ENCODE data around the gene NEK7.

NEK7 gene

DNA sequence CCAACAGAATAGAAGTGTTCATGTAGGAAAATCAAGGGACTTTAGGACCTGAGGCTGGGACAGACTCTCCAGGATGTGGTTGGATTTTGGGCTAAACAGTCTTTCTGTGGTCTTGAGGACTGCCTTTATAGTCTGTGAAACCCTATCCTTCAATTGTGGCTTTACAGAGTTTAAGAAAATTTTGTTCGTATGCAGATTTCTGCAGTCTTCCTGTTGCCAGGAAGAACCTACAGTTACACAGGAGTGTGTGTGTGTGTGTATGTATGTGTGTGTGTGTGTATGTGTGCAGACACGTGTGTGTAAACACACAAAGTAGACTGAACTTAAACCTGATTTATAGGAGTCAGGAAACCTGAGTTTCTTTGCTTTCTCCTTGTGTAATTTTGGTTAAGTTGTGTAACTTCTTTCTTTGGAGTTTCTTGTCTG is 22.8 kb downstream of the NEK7 start:
- no peak overlapping the region for H3K27ac ChIP-seq
- TF ChIP-seq, protein P1, sequence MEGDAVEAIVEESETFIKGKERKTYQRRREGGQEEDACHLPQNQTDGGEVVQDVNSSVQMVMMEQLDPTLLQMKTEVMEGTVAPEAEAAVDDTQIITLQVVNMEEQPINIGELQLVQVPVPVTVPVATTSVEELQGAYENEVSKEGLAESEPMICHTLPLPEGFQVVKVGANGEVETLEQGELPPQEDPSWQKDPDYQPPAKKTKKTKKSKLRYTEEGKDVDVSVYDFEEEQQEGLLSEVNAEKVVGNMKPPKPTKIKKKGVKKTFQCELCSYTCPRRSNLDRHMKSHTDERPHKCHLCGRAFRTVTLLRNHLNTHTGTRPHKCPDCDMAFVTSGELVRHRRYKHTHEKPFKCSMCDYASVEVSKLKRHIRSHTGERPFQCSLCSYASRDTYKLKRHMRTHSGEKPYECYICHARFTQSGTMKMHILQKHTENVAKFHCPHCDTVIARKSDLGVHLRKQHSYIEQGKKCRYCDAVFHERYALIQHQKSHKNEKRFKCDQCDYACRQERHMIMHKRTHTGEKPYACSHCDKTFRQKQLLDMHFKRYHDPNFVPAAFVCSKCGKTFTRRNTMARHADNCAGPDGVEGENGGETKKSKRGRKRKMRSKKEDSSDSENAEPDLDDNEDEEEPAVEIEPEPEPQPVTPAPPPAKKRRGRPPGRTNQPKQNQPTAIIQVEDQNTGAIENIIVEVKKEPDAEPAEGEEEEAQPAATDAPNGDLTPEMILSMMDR (IDR thresholded peaks at IDR 0.05): no peak
- TF ChIP-seq ZFX (IDR thresholded peaks at IDR 0.05; ENCODE audit: borderline replicate concordance): no peak

GRCh38 chr1:198183605-198184004 is 26.8 kb downstream of the NEK7 start:
- no peak for TF ChIP-seq ZFX (IDR thresholded peaks at IDR 0.05; ENCODE audit: borderline replicate concordance)
- TF ChIP-seq, protein P1 (IDR thresholded peaks at IDR 0.05): no peak
- no peak overlapping the region for H3K27ac ChIP-seq

GRCh38 chr1:198184516-198184915 is 27.7 kb downstream of the NEK7 start:
- TF ChIP-seq, protein P1 (IDR thresholded peaks at IDR 0.05): no peak
- TF ChIP-seq ZFX (IDR thresholded peaks at IDR 0.05; ENCODE audit: borderline replicate concordance): no peak
- no peak overlapping the region for H3K27ac ChIP-seq

GRCh38 chr1:198185146-198185545 is 28.3 kb downstream of the NEK7 start:
- no peak overlapping the region for H3K27ac ChIP-seq
- no peak for TF ChIP-seq ZFX (IDR thresholded peaks at IDR 0.05; ENCODE audit: borderline replicate concordance)
- TF ChIP-seq, protein P1 (IDR thresholded peaks at IDR 0.05): no peak

DNA sequence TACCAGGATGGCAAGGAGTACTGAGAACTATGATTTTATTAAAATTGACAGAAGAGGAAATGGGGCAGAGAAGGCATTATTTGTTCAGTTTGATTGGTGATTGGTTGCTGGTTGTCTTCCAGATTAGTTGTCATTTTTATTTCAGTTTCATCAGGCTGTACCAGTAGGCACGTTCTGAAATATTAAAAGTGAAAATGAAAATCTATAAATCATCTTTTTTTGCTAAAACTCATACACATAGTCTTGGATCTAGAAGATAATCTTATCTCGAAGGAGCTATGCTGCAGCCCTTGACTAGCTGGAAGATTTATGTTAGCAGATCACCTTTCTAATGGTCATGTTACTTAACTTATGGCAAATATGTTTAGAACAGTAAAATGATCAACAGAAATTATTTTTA is 29.0 kb downstream of the NEK7 start:
- H3K27ac ChIP-seq: no peak overlapping the region
- TF ChIP-seq ZFX (IDR thresholded peaks at IDR 0.05; ENCODE audit: borderline replicate concordance): no peak
- TF ChIP-seq, protein P1 (IDR thresholded peaks at IDR 0.05): no peak

- H3K27ac ChIP-seq: no peak overlapping the region
- no peak for TF ChIP-seq ZFX (IDR thresholded peaks at IDR 0.05; ENCODE audit: borderline replicate concordance)
- TF ChIP-seq, protein P1 (IDR thresholded peaks at IDR 0.05): no peak
These were observed 30.2 kb downstream of the NEK7 start for GRCh38 chr1:198186916-198187580.

DNA sequence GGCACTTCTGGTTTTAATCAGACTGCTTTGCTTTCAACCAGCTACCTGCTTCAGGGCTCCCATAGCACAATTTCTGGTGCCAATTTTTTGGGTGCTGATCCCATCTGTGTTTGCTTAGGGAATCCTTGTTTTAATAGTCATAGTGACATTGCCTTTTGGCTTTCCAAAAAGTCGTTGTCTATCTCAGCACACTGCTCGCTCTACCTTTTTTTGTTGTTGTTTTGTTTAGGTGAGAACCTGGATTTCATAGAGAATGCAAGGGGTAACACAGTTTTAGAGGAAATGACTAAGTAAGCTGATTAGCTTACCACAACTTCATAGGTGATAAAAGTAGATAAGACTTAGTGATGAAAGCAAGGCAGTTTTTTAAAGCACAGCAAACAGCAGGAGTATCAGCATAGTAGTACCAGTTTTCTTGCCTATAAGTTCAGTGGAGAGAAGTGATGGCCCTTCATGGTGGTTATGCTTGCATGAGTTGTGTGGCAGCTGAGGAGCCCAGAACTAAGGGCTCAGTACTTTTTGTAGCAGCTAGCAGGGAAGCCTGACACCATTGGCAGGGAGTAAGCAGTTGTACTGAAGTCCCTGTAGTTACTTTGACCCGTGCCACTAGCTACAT is 31.3 kb downstream of the NEK7 start:
- H3K27ac ChIP-seq: no peak overlapping the region
- no peak for TF ChIP-seq ZFX (IDR thresholded peaks at IDR 0.05; ENCODE audit: borderline replicate concordance)
